ENCODE data around the gene KIAA0232. TPM values are rescaled to one million over a fixed set of nuclear protein-coding genes. Genes with fewer than 3 reads are reported as not detected.

Gene KIAA0232
- total RNA-seq, 2 donors from 2014 or later = 16.1 to 16.7 TPM

- H3K27me3 Mint-ChIP-seq = no peaks in the 10 kb centered on the region
- H3K36me3 Mint-ChIP-seq (ENCODE audit: low read depth) = peaks cover 5% of the 10 kb centered on the region
- peaks cover 64% of the 10 kb centered on the region for H3K4me1 Mint-ChIP-seq
- DNase-seq (peak; percentile 49 to 67 (median 56)), ATAC-seq (peak; percentile 93)
- no peaks in the 10 kb centered on the region for H3K9me3 ChIP-seq (ENCODE audit: control insufficient read depth, low read length, poor library complexity, severe bottlenecking)
- peak overlapping the region; percentile 94 for H3K27ac Mint-ChIP-seq
- H3K4me3 Mint-ChIP-seq = peak overlapping the region; percentile 84
Observed at GRCh38 chr4:6926681-6927478, 144.4 kb downstream of the KIAA0232 start.

- Mint-ChIP-seq H3K27ac (peak overlapping the region; percentile 94), H3K36me3 (ENCODE audit: low read depth) (peaks cover 5% of the 10 kb centered on the region), H3K4me1 (peaks cover 60% of the 10 kb centered on the region), H3K4me3 (peak overlapping the region; percentile 84), H3K27me3 (no peaks in the 10 kb centered on the region)
- DNase-seq (no peak), ATAC-seq (no peak)
- no peaks in the 10 kb centered on the region for H3K9me3 ChIP-seq (ENCODE audit: control insufficient read depth, low read length, poor library complexity, severe bottlenecking)
Observed at GRCh38 chr4:6928081-6928480, 145.6 kb downstream of the KIAA0232 start.

- no peak for ATAC-seq
- Mint-ChIP-seq H3K27me3 (no peaks in the 10 kb centered on the region), H3K4me1 (peaks cover 69% of the 10 kb centered on the region), H3K36me3 (ENCODE audit: low read depth) (peaks cover 13% of the 10 kb centered on the region), H3K27ac (peak overlapping the region; percentile 91), H3K4me3 (peak overlapping the region; percentile 12)
- DNase-seq = no peak
- no peaks in the 10 kb centered on the region for H3K9me3 ChIP-seq (ENCODE audit: control insufficient read depth, low read length, poor library complexity, severe bottlenecking)
Observed at GRCh38 chr4:6929339-6929811, 146.8 kb downstream of the KIAA0232 start.

DNA sequence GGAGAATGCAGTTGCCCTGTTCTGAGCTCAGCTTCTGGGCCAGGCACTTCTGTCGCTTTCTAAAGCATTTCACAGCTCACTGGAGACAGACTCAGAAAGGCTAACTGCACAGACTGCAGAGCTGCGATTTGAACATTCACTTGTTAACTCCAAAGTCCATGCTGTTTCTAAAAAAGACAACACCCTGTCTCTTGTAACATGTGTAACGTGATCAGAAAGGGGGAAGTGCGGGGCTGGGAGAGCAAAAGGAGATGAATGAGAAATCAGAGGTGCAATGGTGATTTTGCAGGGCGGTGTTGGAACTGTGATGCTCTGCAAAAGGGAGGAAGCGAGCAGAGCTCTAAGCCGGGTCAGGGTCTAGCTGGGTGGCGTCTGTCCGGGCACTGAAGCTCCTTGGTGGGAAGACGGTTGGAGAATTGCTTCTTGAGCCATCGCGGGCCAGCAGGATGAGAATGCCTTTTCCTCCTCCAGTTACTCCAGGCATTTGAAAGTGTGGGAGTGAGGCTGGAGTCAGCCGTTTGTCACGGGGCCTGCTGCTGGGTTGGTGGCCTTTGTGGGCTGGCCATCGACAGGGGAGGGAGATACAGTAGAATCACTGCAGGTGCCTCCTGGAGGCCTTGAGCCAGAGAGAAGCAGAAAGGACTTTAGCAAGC, 147.4 kb downstream of the KIAA0232 start:
- no peaks in the 10 kb centered on the region for H3K27me3 Mint-ChIP-seq
- no peak for DNase-seq
- peaks cover 67% of the 10 kb centered on the region for H3K4me1 Mint-ChIP-seq
- ATAC-seq = no peak
- no peaks in the 10 kb centered on the region for H3K9me3 ChIP-seq (ENCODE audit: control insufficient read depth, low read length, poor library complexity, severe bottlenecking)
- H3K36me3 Mint-ChIP-seq (ENCODE audit: low read depth) = peaks cover 14% of the 10 kb centered on the region
- H3K27ac Mint-ChIP-seq = peak overlapping the region; percentile 91
- no peak overlapping the region for H3K4me3 Mint-ChIP-seq

DNA sequence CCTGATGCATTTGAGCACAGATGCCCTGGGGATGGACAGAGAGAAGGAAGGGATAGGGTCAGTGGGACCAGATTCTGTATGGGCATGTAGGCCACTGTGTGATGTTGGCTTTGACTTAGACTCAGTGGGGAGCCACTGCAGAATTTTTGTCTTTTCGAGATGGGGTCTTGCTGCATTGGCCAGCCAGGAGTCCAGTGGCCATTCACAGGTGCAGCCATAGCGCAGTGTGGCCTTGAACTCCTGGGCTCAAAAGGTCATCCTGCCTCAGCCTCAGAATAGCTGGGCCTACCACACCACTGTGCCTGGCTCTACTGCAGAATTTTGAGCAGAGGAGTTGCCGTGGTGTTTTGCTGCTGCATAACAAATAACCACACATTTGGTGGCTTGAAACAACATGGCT, 149.9 kb downstream of the KIAA0232 start:
- ATAC-seq = no peak
- peak overlapping the region; percentile 83 for H3K27ac Mint-ChIP-seq
- H3K36me3 Mint-ChIP-seq (ENCODE audit: low read depth) = peaks cover 19% of the 10 kb centered on the region

GRCh38 chr4:6932918-6933317, 150.4 kb downstream of the KIAA0232 start:
- ATAC-seq = no peak
- Mint-ChIP-seq H3K27ac (no peak overlapping the region), H3K36me3 (ENCODE audit: low read depth) (peaks cover 19% of the 10 kb centered on the region), H3K4me1 (peaks cover 51% of the 10 kb centered on the region), H3K27me3 (no peaks in the 10 kb centered on the region), H3K4me3 (no peak overlapping the region)
- DNase-seq = no peak
- no peaks in the 10 kb centered on the region for H3K9me3 ChIP-seq (ENCODE audit: control insufficient read depth, low read length, poor library complexity, severe bottlenecking)

More for the DNA sequence above, 149.9 kb downstream of the KIAA0232 start:
- no peak for DNase-seq
- Mint-ChIP-seq H3K4me1 (peaks cover 52% of the 10 kb centered on the region), H3K27me3 (no peaks in the 10 kb centered on the region), H3K4me3 (no peak overlapping the region)
- no peaks in the 10 kb centered on the region for H3K9me3 ChIP-seq (ENCODE audit: control insufficient read depth, low read length, poor library complexity, severe bottlenecking)

Other genes with a start within 250 kb of the KIAA0232 start
- 10 to 100 TPM; 27.0 to 34.9 TPM for gene MAN2B2, start 207.5 kb upstream of the KIAA0232 start, total RNA-seq
- gene MRFAP1, start 142.0 kb upstream of the KIAA0232 start, total RNA-seq = 100 to 1,000 TPM; 158 to 163 TPM
- gene S100P, start 88.8 kb upstream of the KIAA0232 start, total RNA-seq = 1 to 10 TPM; 2.1 to 3.8 TPM
- 10 to 100 TPM; 29.3 to 33.0 TPM for gene MRFAP1L1, start 72.9 kb upstream of the KIAA0232 start, total RNA-seq
- 10 to 100 TPM; 19.2 to 20.8 TPM for gene BLOC1S4, start 66.6 kb upstream of the KIAA0232 start, total RNA-seq
- gene TBC1D14, start 127.1 kb downstream of the KIAA0232 start, total RNA-seq = 10 to 100 TPM; 49.1 to 55.2 TPM